Cardiac fibroblast (primary cell): ENCODE data around the gene AGMO.

ENCODE experiments used
- DNase-seq, 2 donors: peaks; one replicate each; pipeline versions ENCODE4 v3.0.0 to v3.0.0-alpha.2; 2010; ENCODE audit warnings: low read depth in 2 of 2
- H3K4me3 ChIP-seq, 2 donors: replicated peaks in 1 of 2; 1 replicate in 1 of 2; 2 replicates in 1 of 2; pipeline ENCODE4 v1.5.1; 2011; ENCODE audit warnings: low read depth in 2 of 2, low read length in 2 of 2, mild to moderate bottlenecking in 2 of 2, moderate library complexity in 1 of 2
- TF ChIP-seq, protein P1 (sequence below): IDR thresholded peaks from one replicate; pipeline ENCODE4 v1.5.1; 2011; ENCODE audit warnings: low read depth, mild to moderate bottlenecking, low read length, inconsistent platforms

Gene AGMO

DNA sequence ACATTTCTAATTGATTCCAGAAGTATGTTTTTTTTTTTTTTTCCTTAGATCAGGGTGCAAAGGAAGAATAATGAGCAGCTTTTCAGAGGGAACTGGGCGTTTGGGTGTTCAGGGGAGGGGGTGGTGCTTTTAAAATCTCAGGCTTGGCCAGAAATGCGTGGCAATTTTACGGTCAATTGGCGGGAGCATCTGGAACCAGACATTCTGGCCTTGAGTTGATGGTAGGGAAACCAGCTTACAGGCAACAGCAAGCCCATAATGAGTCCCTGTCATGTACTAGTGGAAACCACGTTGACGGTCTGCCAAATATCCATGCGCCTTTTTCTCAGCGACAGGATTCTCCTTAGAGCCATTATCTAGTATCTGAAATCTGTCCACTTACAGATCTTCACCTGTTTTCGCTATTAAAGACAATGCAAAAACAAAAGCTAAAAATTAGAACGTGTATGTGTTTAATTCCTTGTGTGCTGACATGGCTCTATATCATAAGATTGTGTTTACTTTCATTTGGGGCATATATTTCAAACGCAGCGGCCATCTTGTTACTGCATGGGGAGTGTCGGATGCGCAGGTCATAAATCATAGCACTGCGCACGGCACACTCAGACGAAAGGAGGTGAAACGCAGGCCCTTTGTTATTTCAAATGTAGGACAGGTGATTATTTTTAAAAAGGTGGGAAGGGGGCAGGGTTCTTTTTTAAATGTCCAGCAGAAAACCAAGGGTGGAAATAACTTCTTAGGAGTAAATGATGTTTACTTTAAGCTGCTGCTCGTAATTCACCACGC lies 209.2 kb downstream of the AGMO start:
- DNase-seq: no peak
- no peak overlapping the region for H3K4me3 ChIP-seq
- TF ChIP-seq, protein P1, sequence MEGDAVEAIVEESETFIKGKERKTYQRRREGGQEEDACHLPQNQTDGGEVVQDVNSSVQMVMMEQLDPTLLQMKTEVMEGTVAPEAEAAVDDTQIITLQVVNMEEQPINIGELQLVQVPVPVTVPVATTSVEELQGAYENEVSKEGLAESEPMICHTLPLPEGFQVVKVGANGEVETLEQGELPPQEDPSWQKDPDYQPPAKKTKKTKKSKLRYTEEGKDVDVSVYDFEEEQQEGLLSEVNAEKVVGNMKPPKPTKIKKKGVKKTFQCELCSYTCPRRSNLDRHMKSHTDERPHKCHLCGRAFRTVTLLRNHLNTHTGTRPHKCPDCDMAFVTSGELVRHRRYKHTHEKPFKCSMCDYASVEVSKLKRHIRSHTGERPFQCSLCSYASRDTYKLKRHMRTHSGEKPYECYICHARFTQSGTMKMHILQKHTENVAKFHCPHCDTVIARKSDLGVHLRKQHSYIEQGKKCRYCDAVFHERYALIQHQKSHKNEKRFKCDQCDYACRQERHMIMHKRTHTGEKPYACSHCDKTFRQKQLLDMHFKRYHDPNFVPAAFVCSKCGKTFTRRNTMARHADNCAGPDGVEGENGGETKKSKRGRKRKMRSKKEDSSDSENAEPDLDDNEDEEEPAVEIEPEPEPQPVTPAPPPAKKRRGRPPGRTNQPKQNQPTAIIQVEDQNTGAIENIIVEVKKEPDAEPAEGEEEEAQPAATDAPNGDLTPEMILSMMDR: no peak

DNA sequence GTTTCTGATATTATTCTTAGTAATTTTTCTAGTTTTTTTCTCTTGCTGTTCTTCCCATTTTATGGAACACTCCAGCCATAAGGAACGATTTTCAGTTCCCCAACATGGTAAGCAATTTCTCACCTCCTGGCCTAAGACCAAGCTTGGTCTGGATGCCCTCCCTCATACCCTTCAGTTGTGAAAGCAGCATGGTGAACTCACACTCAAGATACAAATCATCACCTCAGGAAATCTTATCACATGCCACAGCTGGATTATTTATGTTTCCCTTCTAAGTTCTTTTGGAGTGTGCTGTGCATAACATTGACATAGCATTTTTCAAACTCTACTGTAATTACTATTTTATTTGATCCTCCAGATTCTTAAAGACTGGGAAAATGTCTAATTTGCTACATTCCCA lies 216.6 kb downstream of the AGMO start:
- DNase-seq: peak in 1 of 2 donors; percentile 2

GRCh38 chr7:15341817-15342216 lies 220.0 kb downstream of the AGMO start:
- TF ChIP-seq, protein P1: no peak
- H3K4me3 ChIP-seq: no peak overlapping the region
- no peak for DNase-seq

More for the DNA sequence above, 216.6 kb downstream of the AGMO start:
- H3K4me3 ChIP-seq: no peak overlapping the region
- TF ChIP-seq, protein P1: no peak

- H3K4me3 ChIP-seq: no peak overlapping the region
- peak in 1 of 2 donors; percentile 11 for DNase-seq
- TF ChIP-seq, protein P1: no peak
Measured at GRCh38 chr7:15336146-15336545, 225.7 kb downstream of the AGMO start.

- DNase-seq: no peak
- TF ChIP-seq, protein P1: no peak
Measured at GRCh38 chr7:15335390-15335789, 226.4 kb downstream of the AGMO start.

DNA sequence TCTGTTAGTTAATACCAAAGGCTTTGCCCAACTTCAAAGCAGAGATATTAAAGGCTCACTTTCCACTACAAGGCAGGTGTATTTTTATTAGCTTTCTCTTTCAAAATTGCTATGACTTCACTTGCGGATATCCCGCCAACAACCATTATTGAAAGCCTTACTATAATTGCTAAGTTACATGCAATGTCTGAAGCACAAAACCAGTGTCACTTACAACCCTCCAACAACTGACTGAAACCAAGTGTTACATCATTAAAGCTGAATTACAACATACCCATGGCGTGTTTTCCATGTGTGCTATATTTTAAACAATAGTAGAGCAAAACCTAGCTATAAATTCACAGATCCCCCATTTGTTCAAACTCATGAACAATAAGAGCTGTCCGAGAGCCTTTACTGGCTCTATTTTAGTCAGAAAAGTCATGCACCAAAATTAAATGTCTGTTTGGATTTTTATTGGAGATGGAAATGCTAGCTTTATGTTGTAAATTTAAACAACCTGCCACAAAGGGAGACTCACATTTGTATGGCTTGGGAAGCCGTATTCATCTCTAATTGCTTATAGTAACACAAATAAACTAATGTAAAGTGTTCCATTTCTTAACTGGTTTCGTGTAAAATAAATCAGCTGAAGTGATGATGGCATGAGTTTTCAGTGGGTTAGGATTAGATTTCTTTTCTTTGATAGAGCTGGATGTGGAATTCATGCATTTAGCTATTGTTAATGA lies 227.1 kb downstream of the AGMO start:
- no peak overlapping the region for H3K4me3 ChIP-seq
- no peak for DNase-seq
- TF ChIP-seq, protein P1: no peak

More at GRCh38 chr7:15335390-15335789, 226.4 kb downstream of the AGMO start:
- H3K4me3 ChIP-seq: no peak overlapping the region
